Tibial nerve (tissue), 4 donors: Measurements from ENCODE around the gene ROCK2.

Source experiments
- EP300 ChIP-seq, 2 donors: sonication (generic); formaldehyde crosslinking; IDR thresholded peaks; one replicate each; pipeline ENCODE4 v1.6.1; 2017; ENCODE audit warnings: antibody characterized with exemption in 2 of 2, mild to moderate bottlenecking in 1 of 2
- POLR2A ChIP-seq, 2 donors: fragments of 450-650 bp; IDR thresholded peaks; one replicate each; pipeline ENCODE4 v1.6.1; 2017; ENCODE audit warnings: antibody characterized with exemption in 2 of 2, mild to moderate bottlenecking in 2 of 2, moderate library complexity in 2 of 2
- TF ChIP-seq, protein P1 (sequence below), 5 experiments: fragments of 200-600 bp in 3 of 5; fragments of 450-650 bp in 2 of 5; sonication (generic) in 3 of 5; IDR thresholded peaks; one replicate each; pipeline ENCODE4 v1.5.1; 2016 to 2019; ENCODE audit warnings: antibody characterized with exemption in 5 of 5, mild to moderate bottlenecking in 3 of 5, moderate library complexity in 2 of 5

DNA sequence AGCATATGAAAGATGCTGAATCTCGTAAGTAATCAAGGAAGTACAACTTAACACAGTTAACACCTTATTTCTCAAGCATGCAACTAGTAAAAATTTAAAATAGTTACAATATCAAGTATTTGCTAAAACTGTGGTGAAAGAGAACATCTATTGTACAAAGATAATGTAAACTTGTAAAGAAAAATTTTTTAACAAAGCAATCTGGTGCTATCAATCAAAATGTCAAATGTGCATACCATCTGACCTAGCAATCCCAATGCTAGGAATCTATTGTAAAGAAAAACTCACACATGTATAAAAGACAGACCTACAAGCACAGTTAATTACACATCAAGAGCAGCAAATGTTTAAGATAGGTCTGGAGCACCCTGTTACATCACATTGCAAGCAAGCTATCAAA lies 99.1 kb downstream of the ROCK2 start:
- TF ChIP-seq POLR2A (IDR thresholded peaks at IDR 0.05): no peak
- TF ChIP-seq, protein P1, sequence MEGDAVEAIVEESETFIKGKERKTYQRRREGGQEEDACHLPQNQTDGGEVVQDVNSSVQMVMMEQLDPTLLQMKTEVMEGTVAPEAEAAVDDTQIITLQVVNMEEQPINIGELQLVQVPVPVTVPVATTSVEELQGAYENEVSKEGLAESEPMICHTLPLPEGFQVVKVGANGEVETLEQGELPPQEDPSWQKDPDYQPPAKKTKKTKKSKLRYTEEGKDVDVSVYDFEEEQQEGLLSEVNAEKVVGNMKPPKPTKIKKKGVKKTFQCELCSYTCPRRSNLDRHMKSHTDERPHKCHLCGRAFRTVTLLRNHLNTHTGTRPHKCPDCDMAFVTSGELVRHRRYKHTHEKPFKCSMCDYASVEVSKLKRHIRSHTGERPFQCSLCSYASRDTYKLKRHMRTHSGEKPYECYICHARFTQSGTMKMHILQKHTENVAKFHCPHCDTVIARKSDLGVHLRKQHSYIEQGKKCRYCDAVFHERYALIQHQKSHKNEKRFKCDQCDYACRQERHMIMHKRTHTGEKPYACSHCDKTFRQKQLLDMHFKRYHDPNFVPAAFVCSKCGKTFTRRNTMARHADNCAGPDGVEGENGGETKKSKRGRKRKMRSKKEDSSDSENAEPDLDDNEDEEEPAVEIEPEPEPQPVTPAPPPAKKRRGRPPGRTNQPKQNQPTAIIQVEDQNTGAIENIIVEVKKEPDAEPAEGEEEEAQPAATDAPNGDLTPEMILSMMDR (IDR thresholded peaks at IDR 0.05): no peak
- TF ChIP-seq EP300 (IDR thresholded peaks at IDR 0.05): no peak
